G401.6 (cell line): ENCODE results near the gene STPG1.

Experiments
- FAIRE-seq: peaks from 2 replicates; lab custom pipeline; 2012; peaks lifted over from hg19 to GRCh38; lab: Jason Lieb, UNC

The STPG1 gene

DNA sequence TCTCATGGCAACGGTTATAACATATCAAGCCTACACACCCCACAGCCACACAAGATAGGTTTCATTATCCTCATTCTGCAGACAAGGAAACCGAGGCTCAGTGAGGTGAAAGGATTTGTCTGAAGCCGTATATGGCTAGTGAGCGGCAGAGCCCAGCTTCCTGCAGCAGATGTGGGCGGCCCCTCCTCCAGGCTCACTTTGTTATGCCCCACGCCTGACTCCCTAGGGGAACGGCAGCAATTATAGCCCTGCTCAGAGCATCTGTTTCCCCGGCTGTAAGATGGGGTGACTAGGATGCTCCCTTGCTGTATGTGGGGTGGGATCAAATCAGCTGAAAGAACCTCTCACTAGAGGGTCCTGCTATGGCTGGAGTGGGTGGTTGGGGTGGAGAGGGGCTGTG lies 72.3 kb downstream of the STPG1 start:
- no peak for FAIRE-seq

- FAIRE-seq = no peak
These were observed 72.8 kb downstream of the STPG1 start for GRCh38 chr1:24340770-24341169.

- no peak for FAIRE-seq
These were observed 73.6 kb downstream of the STPG1 start for GRCh38 chr1:24339996-24340395.

GRCh38 chr1:24338447-24338846 lies 75.1 kb downstream of the STPG1 start:
- FAIRE-seq = no peak

DNA sequence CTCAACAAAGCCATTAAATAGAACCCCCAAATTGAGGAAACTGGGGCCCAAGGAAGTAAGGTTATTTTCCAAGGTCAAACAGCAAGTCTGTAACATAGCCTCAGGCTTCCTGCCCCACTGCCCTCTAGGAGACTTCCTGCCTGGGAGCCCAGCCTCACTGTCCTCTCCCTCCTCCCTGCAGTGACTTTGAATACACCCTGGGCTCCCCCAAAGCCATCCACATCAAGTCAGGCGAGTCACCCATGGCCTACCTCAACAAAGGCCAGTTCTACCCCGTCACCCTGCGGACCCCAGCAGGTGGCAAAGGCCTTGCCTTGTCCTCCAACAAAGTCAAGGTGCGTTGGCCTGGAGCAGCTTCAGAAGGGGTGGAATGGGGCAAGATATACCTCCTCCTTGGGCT lies 76.1 kb downstream of the STPG1 start:
- no peak for FAIRE-seq

- FAIRE-seq = no peak
These were observed 77.5 kb downstream of the STPG1 start for GRCh38 chr1:24336075-24336474.

DNA sequence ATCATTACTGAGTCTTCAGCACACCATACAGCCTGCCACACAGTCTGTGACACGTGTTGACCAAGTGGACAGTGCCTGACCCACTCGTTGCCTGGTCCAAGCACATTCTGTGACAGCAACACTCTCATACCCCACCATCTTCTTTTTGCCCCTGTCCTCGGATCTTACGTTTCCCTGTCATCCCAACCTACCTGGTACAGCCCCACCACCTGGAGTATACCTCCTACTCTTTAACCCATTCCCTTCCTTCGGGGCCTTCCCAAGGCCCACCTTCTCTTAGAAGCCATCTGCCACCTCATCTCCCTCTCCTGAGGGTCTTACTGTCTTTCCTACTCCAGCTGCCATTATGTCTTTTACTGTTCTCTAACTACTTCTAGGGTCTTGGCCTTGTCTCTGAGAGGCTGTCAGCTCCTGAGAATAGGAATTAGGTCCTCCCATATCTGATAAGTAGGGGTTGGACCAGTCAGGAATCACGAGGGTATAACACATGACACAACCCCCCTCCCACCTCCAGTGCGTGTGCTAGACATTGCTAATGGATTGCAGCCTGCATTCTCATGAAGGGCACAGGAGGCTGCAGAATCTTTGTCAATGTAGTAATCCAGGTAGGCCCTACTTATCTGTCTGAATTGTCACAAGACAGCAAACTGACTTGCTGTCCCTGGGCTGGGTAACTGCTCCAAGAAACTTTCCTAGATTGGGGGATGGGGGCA lies 81.5 kb downstream of the STPG1 start:
- FAIRE-seq = no peak

- no peak for FAIRE-seq
These were observed 83.6 kb downstream of the STPG1 start for GRCh38 chr1:24329797-24330543.

- no peak for FAIRE-seq
These were observed 84.3 kb downstream of the STPG1 start for GRCh38 chr1:24329331-24329730.

GRCh38 chr1:24327891-24328290 lies 85.7 kb downstream of the STPG1 start:
- FAIRE-seq = no peak

GRCh38 chr1:24327486-24327885 lies 86.1 kb downstream of the STPG1 start:
- FAIRE-seq = no peak

DNA sequence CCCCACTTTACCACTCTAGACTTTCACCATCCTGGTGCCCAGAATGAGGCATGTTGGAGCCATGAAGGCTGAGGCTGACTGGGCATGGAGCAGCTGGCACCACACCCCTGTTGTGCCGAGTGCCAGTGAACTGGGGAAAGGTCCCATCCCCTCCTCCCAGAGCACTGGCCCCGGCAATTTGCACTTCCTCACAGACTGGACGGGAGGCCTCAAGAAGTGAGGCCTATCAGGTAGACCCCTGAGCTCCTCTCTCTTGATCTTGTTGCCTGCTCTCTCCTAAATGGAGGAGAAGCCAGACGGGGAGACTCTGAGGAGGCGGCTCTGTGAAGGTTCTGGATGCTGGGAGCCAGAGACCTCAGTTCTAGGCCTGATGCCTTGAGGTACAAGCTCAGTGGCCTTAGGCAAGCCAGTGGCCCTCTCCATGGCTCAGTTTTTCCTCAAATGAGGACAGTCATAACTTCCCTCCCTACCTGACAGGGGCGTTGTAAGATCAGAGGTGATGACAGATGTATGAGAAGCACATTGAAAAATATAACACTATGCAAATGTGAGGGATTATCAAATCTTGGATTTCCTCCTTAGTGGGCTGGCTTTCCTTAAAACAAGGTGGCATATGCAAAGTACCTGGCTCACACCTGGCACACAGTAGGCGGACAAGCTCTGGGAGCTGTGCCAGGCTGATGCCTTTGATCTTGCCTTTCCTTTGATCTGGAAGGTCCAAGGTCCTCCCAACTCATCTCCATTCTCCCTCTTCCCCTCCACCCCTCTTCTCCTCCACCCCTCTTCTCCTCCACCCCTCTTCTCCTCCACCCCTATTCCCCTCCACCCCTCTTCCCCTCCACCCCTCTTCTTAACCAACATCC lies 87.8 kb downstream of the STPG1 start:
- FAIRE-seq = no peak

- no peak for FAIRE-seq
These were observed 88.7 kb downstream of the STPG1 start for GRCh38 chr1:24324903-24325302.

DNA sequence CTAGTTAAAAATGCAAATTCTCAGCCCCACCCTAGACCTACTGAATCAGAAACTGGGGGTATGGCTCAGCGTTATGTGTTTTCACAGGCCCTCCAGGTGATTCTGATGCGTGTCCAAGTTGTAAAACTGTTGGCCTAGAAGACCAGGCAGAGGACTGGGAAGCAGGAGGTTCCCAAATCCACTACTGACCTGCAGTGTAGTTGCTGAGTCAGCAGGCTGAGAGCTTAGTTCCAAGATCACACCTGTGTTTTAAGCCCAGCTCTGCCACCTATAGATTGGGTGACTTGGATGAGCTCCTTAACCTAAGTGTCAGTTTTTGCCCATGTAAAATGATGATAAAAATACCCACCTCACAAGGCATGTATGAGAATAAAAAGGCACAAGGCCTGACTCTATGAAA lies 90.3 kb downstream of the STPG1 start:
- no peak for FAIRE-seq

- FAIRE-seq = no peak
These were observed 91.0 kb downstream of the STPG1 start for GRCh38 chr1:24322470-24323177.

DNA sequence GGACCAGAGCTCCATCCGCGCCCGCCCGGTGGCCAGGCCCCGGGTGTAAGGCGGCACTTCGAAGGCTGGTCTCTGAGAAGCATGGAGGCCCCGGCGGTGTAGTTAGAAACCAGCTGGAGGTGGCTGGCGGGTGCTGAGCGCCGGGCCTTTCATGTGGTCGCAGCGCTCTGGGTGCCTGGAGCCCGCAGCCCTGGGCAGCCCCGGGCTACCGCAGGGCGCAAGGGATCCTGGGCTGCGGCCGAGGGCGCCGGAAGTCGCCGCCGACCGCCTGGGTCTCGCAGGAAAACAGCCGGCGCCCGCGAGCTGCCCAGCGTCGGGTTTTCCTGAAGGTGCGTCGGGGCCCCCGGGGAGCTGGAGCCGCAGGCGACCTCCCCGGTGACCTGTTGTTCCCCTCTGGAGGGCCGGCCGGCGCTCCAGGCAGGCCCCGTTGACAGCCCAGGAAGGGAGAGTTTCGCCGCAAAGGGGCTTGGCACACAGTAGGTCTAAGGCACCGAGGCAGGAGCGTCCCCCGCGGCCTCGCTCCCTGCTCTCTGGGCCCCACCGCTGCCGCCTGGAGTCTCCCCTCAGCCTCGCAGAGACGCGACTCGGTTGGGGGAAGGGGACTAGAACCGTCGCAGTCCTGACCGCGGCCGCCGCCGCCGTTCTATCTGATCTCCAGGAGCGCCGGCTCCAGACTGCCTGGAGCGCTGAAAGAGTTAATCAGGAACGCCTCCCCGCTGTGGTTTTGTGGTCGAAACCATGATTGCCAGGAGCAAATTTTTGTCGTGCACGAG lies 91.7 kb downstream of the STPG1 start:
- FAIRE-seq = no peak

GRCh38 chr1:24321126-24321525 lies 92.5 kb downstream of the STPG1 start:
- no peak for FAIRE-seq

- FAIRE-seq = no peak
These were observed 93.6 kb downstream of the STPG1 start for GRCh38 chr1:24319962-24320361.

GRCh38 chr1:24319312-24319863 lies 94.2 kb downstream of the STPG1 start, which contains the start of gene GRHL3:
TSS of gene GRHL3 (plus strand) at chr1:24319357. CDS start at chr1:24319552, 195 bp downstream.
- no peak for FAIRE-seq

DNA sequence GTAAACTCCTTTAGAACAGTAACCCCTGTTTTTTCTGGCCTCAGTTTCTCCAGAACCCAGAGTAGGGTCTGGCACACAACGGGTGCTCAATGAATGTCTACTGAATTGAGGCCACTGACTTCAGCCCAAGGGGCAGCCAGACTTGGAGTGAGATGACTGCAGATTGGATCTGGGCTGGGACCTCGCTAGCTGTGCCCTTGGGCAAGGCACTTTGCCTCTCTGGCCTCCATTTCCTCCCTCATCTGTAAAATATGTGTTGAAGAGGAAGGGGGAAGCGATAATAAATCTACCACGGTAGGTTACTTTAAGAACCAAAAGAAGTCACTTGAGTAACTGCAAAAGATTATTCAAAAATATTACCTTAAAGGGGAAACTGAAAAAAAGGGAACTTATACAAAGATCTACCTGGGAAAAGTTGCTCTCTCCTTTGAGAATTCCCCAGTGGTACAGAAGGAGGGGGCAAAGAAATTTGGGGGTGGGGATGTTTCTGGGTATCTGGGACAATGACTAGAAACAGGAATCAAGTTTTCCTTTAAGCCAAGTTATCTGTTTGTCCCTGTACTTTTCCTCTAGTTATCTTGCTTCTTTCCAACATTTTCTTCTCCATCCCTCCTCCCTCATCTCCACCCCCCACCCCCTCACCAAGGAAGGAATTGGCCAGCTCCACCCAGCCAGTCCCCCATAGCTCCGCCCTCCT lies 94.8 kb downstream of the STPG1 start:
- no peak for FAIRE-seq
